K562 (cell line): ENCODE results near the gene GCC1. TPM values are rescaled to one million over a fixed set of nuclear protein-coding genes. Genes with fewer than 3 reads are reported as not detected.

Experiments
- ATAC-seq: fragments of 200-7000 bp; cut with Tn5 transposase; 3 replicates; pipeline ENCODE4 v1.9.1; 2020; ENCODE audit warnings: moderate library complexity
- BruUV-seq: library from RNA; stranded (reverse); fragments of 400-500 nt; replicated peaks from 2 replicates; lab custom pipeline; 2021; lab: Mats Ljungman, UMichigan
- CTCF ChIA-PET: fragments of 300-600 bp; formaldehyde crosslinking; extraction: SDS; loops from one replicate; lab custom pipeline; 2021; ENCODE audit warnings: low intra/inter-chr PET ratio; lab: Yijun Ruan, JAX
- POLR2A ChIA-PET: fragments of 300-600, 350-650 bp; sonication (Branson Sonifier 250); formaldehyde crosslinking; extraction: SDS; loops from one replicate; lab custom pipeline; 2021; ENCODE audit warnings: antibody characterized with exemption, inconsistent platforms; lab: Yijun Ruan, JAX
- DNase-seq, 4 experiments: peaks; one replicate each; pipeline versions ENCODE4 v3.0.0 to v3.0.0-alpha.2; 2011 to 2018; ENCODE audit warnings: low spot score in 3 of 4, mixed read lengths in 3 of 4; ENCODE audit errors: extremely low read depth in 1 of 4
- FAIRE-seq: peaks from 2 replicates; lab custom pipeline; 2011; peaks lifted over from hg19 to GRCh38; lab: Jason Lieb, UNC
- H2AFZ ChIP-seq: 2 replicates; pipeline ENCODE4 v1.6.0; 2011; ENCODE audit warnings: low read depth, low read length, control low read depth, inconsistent platforms
- H3K27ac ChIP-seq: fragments of 200-600 bp; 3 replicates; pipeline ENCODE4 v1.8.0; 2011; ENCODE audit warnings: low read depth, mild to moderate bottlenecking, control low read depth, inconsistent platforms, low read length, moderate library complexity, mixed read lengths; ENCODE audit errors: extremely low read depth
- H3K27me3 ChIP-seq, 2 experiments: fragments of 300-600 bp in 1 of 2; 2 replicates in 1 of 2; 3 replicates in 1 of 2; pipeline versions ENCODE4 v1.6.0 to v1.8.0; 2011; ENCODE audit warnings: inconsistent platforms in 2 of 2, low read length in 2 of 2, mild to moderate bottlenecking in 1 of 2, mixed read lengths in 1 of 2, moderate library complexity in 1 of 2; ENCODE audit not compliant: control insufficient read depth in 2 of 2, insufficient read depth in 2 of 2
- H3K36me3 ChIP-seq: fragments of 300-600 bp; 3 replicates; pipeline ENCODE4 v1.8.0; 2011; ENCODE audit warnings: mild to moderate bottlenecking, low read length, inconsistent platforms; ENCODE audit not compliant: control insufficient read depth, insufficient read depth
- H3K4me1 ChIP-seq, 2 experiments: fragments of 200-600 bp in 1 of 2; replicated peaks in 1 of 2; 2 replicates in 1 of 2; 3 replicates in 1 of 2; pipeline versions ENCODE4 v1.5.1 to v1.8.0; 2011; ENCODE audit warnings: inconsistent platforms in 2 of 2, low read length in 2 of 2, mild to moderate bottlenecking in 1 of 2, mixed read lengths in 1 of 2, moderate library complexity in 1 of 2; ENCODE audit not compliant: control insufficient read depth in 2 of 2, insufficient read depth in 2 of 2
- H3K4me2 ChIP-seq: 2 replicates; pipeline ENCODE4 v1.6.1; 2011; ENCODE audit warnings: low read length, control low read depth, inconsistent platforms, mixed read lengths; ENCODE audit not compliant: insufficient read depth
- H3K4me3 ChIP-seq: fragments of 200-600 bp; sonication (generic), shearing (Covaris generic); 2 replicates; pipeline ENCODE4 v1.5.1; 2016; ENCODE audit warnings: control low read depth, inconsistent platforms
- H3K79me2 ChIP-seq: fragments of 200-600 bp; 3 replicates; pipeline ENCODE4 v1.8.0; 2011; ENCODE audit warnings: low read length, inconsistent platforms; ENCODE audit not compliant: control insufficient read depth, insufficient read depth
- H3K9ac ChIP-seq, 2 experiments: 2 replicates each; pipeline versions ENCODE4 v1.6.0 to v1.6.1; 2011; ENCODE audit warnings: low read depth in 2 of 2, low read length in 2 of 2, control low read depth in 1 of 2, inconsistent platforms in 1 of 2, mild to moderate bottlenecking in 1 of 2, mixed read lengths in 1 of 2; ENCODE audit not compliant: insufficient read depth in 1 of 2
- H3K9me1 ChIP-seq: one replicate; pipeline ENCODE4 v1.6.0; 2011; ENCODE audit warnings: inconsistent platforms, mild to moderate bottlenecking, low read length, moderate library complexity; ENCODE audit not compliant: control insufficient read depth, insufficient read depth
- H3K9me3 ChIP-seq: replicated peaks from 2 replicates; pipeline ENCODE4 v1.5.1; 2011; ENCODE audit warnings: low read depth, low read length, inconsistent platforms; ENCODE audit not compliant: control insufficient read depth, insufficient read depth
- H4K20me1 ChIP-seq: replicated peaks from 2 replicates; pipeline ENCODE4 v1.6.1; 2011; ENCODE audit warnings: low read length, inconsistent platforms, mixed read lengths; ENCODE audit not compliant: control insufficient read depth, insufficient read depth
- CTCF ChIP-seq, 3 experiments: IDR thresholded peaks in 2 of 3; conservative IDR thresholded peaks in 1 of 3; 2 replicates each; pipeline ENCODE4 v1.5.1; 2011 to 2012; ENCODE audit warnings: low read length in 3 of 3, mild to moderate bottlenecking in 3 of 3, control low read depth in 2 of 3, improper control_type of control experiment in 1 of 3, inconsistent platforms in 1 of 3, low read depth in 1 of 3, mixed read lengths in 1 of 3, moderate library complexity in 1 of 3; ENCODE audit not compliant: insufficient read depth in 2 of 3
- KAT7 ChIP-seq: sonication (generic); formaldehyde crosslinking; IDR thresholded peaks from 2 replicates; pipeline ENCODE4 v1.8.0; 2022; ENCODE audit warnings: missing genetic modification reagents, mild to moderate bottlenecking, borderline replicate concordance
- NFIC ChIP-seq: fragments of 450-650 bp; IDR thresholded peaks from 2 replicates; pipeline ENCODE4 v1.6.1; 2017; ENCODE audit warnings: mild to moderate bottlenecking, inconsistent platforms
- ZNF143 ChIP-seq: sonication (generic); formaldehyde crosslinking; IDR thresholded peaks from 2 replicates; pipeline ENCODE4 v1.9.0; 2022; ENCODE audit warnings: mild to moderate bottlenecking, missing genetic modification reagents
- WGBS: fragments of 100-300 bp; shearing (Covaris generic); methylation state at CpG from one replicate; pipeline ENCODE4 v1.1.6; 2016; ENCODE audit warnings: low coverage, mixed read lengths; ENCODE audit not compliant: insufficient coverage; ENCODE audit errors: missing lambda C conversion rate; 5-methylcytosine and 5-hydroxymethylcytosine counted together
- in situ Hi-C: fragments of 300-500 bp; cut with MboI; formaldehyde crosslinking; loops from 4 replicates; pipeline ENCODE4 v1.15.0; 2018; ENCODE audit warnings: inconsistent platforms, mixed read lengths
- intact Hi-C: fragments of 100-400 bp; cut with micrococcal nuclease; formaldehyde crosslinking; loops from 2 replicates; pipeline ENCODE4 v1.14.2; 2022
- polyA plus RNA-seq, 8 experiments: library from polyadenylated mRNA; depleted of rRNA in 4 of 8; stranded (reverse) in 5 of 8; unstranded in 3 of 8; fragments of >200 nt; fragmentation: Nextera tagmentation in 2 of 8; fragmentation: Illumina TruSeq in 1 of 8; extraction: Ambion mirVana in 2 of 8; extraction: Trizol in 1 of 8; gene quantifications; 2 replicates each; pipeline versions ENCODE4 v1.2.1 to v1.2.3, GENCODE V29; 2011 to 2014; ENCODE audit warnings: inconsistent platforms in 1 of 8, missing spikeins in 1 of 8
- total RNA-seq, 7 experiments: library from RNA; depleted of rRNA in 6 of 7; stranded (reverse); fragments of >200 nt in 6 of 7; fragmentation: Illumina TruSeq in 2 of 7; extraction: Trizol in 2 of 7; gene quantifications; 2 replicates each; pipeline versions ENCODE4 v1.2.1 to v1.2.3, GENCODE V29; 2011 to 2021; ENCODE audit warnings: low replicate concordance in 1 of 7

Gene GCC1
- total and polyA plus RNA-seq, 9 of the 15 experiments (the other 6 are each of a cell fraction or from before 2014, with no cell fraction given) = 1.9 to 19.8 (median 10.9) TPM

- Histone ChIP-seq H3K27ac (no peak overlapping the region), H4K20me1 (peaks cover 18% of the 10 kb centered on the region; the same call in 1 of the 2 replicates), H3K9me3 (no peaks in the 10 kb centered on the region), H3K79me2 (no peaks in the 10 kb centered on the region), H3K36me3 (peaks cover 32% of the 10 kb centered on the region), H3K4me3 (no peak overlapping the region), H2AFZ (no peak overlapping the region), H3K4me1 (peaks cover 0 to 9% of the 10 kb centered on the region in 2 experiments; a peak in 2 of 5 replicates), H3K27me3 (no peaks in the 10 kb centered on the region), H3K9me1 (no peaks in the 10 kb centered on the region), H3K9ac (no peak overlapping the region), H3K4me2 (no peak overlapping the region)
- FAIRE-seq (no peak), ATAC-seq (peak; percentile 48), DNase-seq (peak in 1 of 4 experiments; percentile 20)
- no TSS peak for BruUV-seq
- intact Hi-C loops (no loop called here), in situ Hi-C loops (no loop called here)
- 45% methylated on average over 5 of the region's 5 CpGs for WGBS
- ChIA-PET POLR2A (interaction anchor here (0.6 to 2.0 kb wide), 4 partner anchors 11 to 376 kb away, joined by 3 to 7 read pairs (median 4); partner anchors contain the start of gene ARF5), CTCF (no interaction called here)
- TF ChIP-seq CTCF (IDR thresholded peaks at IDR 0.05 in 2 of 3, conservative IDR thresholded peaks at IDR 0.05 in 1 of 3; ENCODE audit: insufficient read depth in 2 of 3, low read depth in 1 of 3, low read length in 3 of 3) = peak; percentile 28 to 34 (median 32); a peak in 3 of 6 replicates
- TF ChIP-seq KAT7 (CRISPR knock-in tag) = no peak
- peak; percentile 35; the same call in 1 of the 2 replicates for TF ChIP-seq NFIC
- no peak for TF ChIP-seq ZNF143 (CRISPR knock-in tag)
Measured at GRCh38 chr7:127578036-127578684, 7.2 kb downstream of the GCC1 start.
